ENCODE data around the gene ZSCAN26.

DNA sequence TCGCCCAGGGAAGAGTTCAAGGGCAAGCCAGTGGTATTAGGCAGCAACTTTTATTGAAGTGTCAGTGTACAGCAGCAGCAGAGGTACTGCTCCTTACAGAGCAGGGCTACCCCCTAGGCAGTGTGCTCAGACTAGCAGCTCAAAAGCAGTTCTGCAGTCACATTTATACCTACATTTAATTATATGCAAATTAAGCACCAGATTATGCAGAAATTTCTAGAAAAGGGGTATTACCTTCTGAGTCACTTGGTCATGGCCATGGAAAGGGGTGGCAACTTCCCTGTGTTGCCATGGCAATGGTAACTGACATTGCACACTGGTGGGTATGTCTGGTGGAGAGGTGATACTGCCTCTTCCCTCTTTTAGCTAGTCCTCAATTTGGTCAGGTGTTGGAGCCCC is 12.8 kb upstream of the ZSCAN26 start:
- TF ChIP-seq POLR2A (IDR thresholded peaks at IDR 0.05), result no peak
- no peak for TF ChIP-seq CTCF (IDR thresholded peaks at IDR 0.05)
- TF ChIP-seq POLR2AphosphoS5 (IDR thresholded peaks at IDR 0.05), result no peak
- no peak for TF ChIP-seq EP300 (IDR thresholded peaks at IDR 0.05)

Data from suprapubic skin (tissue), 4 donors.